ENCODE results near the gene FRYL. TPM values are rescaled to one million over a fixed set of nuclear protein-coding genes. Genes with fewer than 3 reads are reported as not detected.

Gene FRYL
- total and polyA plus RNA-seq, 12 donors, result 16.5 to 64.4 (median 41.1) TPM

- TF ChIP-seq POLR2A (IDR thresholded peaks at IDR 0.05) (no peak), CTCF (IDR thresholded peaks at IDR 0.05) (no peak)
Observed at GRCh38 chr4:48526406-48526805, 253.7 kb downstream of the FRYL start.

GRCh38 chr4:48518143-48518542, 261.9 kb downstream of the FRYL start:
- Histone ChIP-seq H3K36me3 (replicated peaks in 1 of 2) (peaks cover 0 to 59% of the 10 kb centered on the region in 2 donors), H3K27me3 (no peaks in the 10 kb centered on the region), H3K27ac (no peak overlapping the region), H3K9me3 (replicated peaks in 1 of 3) (no peaks in the 10 kb centered on the region), H3K4me1 (replicated peaks in 1 of 2) (no peaks in the 10 kb centered on the region), H3K4me3 (no peak overlapping the region)
- WGBS, 4 donors, result 96 to 99% (median 97%) methylated on average over 3 of the region's 3 CpGs
- TF ChIP-seq CTCF (IDR thresholded peaks at IDR 0.05) (no peak), POLR2A (IDR thresholded peaks at IDR 0.05) (no peak)
- intact Hi-C loops (cut with DNase I), result no loop called here
- DNase-seq, result no peak

More at GRCh38 chr4:48526406-48526805, 253.7 kb downstream of the FRYL start:
- WGBS, 4 donors, result 87 to 100% (median 92%) methylated on average over 1 of the region's 1 CpG
- H3K36me3 ChIP-seq (replicated peaks in 1 of 2), result peaks cover 0 to 63% of the 10 kb centered on the region in 2 donors
- intact Hi-C loops (cut with DNase I), result no loop called here
- no peaks in the 10 kb centered on the region for H3K9me3 ChIP-seq (replicated peaks in 1 of 3)
- no peak overlapping the region for H3K27ac ChIP-seq
- no peak overlapping the region for H3K4me3 ChIP-seq
- no peaks in the 10 kb centered on the region for H3K4me1 ChIP-seq (replicated peaks in 1 of 2)
- DNase-seq, result no peak
- H3K27me3 ChIP-seq, result no peaks in the 10 kb centered on the region

- intact Hi-C loops (cut with DNase I), result no loop called here
Observed at GRCh38 chr4:48509543-48509942, 270.5 kb downstream of the FRYL start.

GRCh38 chr4:48506716-48507115, 273.4 kb downstream of the FRYL start:
- TF ChIP-seq POLR2A (IDR thresholded peaks at IDR 0.05), result no peak
- no peak for TF ChIP-seq CTCF (IDR thresholded peaks at IDR 0.05)
- no peak overlapping the region for H3K4me3 ChIP-seq
- intact Hi-C loops (cut with DNase I), result no loop called here
- DNase-seq, result no peak
- H3K36me3 ChIP-seq (replicated peaks in 1 of 2), result peaks cover 0 to 20% of the 10 kb centered on the region in 2 donors
- no peaks in the 10 kb centered on the region for H3K4me1 ChIP-seq (replicated peaks in 1 of 2)
- H3K9me3 ChIP-seq (replicated peaks in 1 of 3), result no peaks in the 10 kb centered on the region
- WGBS, 4 donors, result 90 to 95% (median 92%) methylated on average over 2 of the region's 2 CpGs
- H3K27me3 ChIP-seq, result no peaks in the 10 kb centered on the region
- no peak overlapping the region for H3K27ac ChIP-seq

More at GRCh38 chr4:48509543-48509942, 270.5 kb downstream of the FRYL start:
- no peak for TF ChIP-seq POLR2A (IDR thresholded peaks at IDR 0.05)
- TF ChIP-seq CTCF (IDR thresholded peaks at IDR 0.05), result no peak
- no peaks in the 10 kb centered on the region for H3K9me3 ChIP-seq (replicated peaks in 1 of 3)
- H3K36me3 ChIP-seq (replicated peaks in 1 of 2), result peaks cover 0 to 42% of the 10 kb centered on the region in 2 donors
- H3K4me3 ChIP-seq, result no peak overlapping the region
- DNase-seq, result no peak
- no peaks in the 10 kb centered on the region for H3K27me3 ChIP-seq
- H3K4me1 ChIP-seq (replicated peaks in 1 of 2), result no peaks in the 10 kb centered on the region
- no peak overlapping the region for H3K27ac ChIP-seq

All from adrenal gland (tissue), 12 donors.